Islet precursor cell (in vitro differentiated cells): ENCODE data around the gene ASPG.
A peak's percentile ranks its signal among the peaks of the same experiment; 100 is the strongest.

ENCODE experiments used
- DNase-seq: peaks from one replicate; pipeline ENCODE4 v3.0.0-alpha.2; 2018

The ASPG gene

DNA sequence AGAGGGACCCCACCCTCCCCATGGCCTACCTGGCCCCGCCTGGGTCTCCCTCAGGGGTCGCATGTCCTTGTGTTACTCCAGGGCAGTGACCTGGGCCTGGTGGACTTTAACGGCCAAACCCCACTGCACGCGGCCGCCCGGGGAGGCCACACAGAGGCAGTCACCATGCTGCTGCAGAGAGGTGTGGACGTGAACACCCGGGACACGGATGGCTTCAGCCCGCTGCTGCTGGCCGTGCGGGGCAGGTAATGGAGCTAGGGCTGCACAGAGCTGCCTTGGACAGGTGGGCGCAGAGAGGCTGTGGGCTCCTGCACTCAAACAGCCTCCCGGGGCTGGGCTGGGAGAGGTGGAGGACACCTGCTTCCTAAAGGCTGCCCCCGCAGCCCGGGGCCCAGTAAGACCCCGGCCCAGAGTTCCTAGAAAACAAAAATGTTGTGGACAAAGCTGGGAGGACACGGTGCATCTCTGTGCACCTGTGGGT is 21.6 kb downstream of the ASPG start:
- peak; percentile 55 for DNase-seq

DNA sequence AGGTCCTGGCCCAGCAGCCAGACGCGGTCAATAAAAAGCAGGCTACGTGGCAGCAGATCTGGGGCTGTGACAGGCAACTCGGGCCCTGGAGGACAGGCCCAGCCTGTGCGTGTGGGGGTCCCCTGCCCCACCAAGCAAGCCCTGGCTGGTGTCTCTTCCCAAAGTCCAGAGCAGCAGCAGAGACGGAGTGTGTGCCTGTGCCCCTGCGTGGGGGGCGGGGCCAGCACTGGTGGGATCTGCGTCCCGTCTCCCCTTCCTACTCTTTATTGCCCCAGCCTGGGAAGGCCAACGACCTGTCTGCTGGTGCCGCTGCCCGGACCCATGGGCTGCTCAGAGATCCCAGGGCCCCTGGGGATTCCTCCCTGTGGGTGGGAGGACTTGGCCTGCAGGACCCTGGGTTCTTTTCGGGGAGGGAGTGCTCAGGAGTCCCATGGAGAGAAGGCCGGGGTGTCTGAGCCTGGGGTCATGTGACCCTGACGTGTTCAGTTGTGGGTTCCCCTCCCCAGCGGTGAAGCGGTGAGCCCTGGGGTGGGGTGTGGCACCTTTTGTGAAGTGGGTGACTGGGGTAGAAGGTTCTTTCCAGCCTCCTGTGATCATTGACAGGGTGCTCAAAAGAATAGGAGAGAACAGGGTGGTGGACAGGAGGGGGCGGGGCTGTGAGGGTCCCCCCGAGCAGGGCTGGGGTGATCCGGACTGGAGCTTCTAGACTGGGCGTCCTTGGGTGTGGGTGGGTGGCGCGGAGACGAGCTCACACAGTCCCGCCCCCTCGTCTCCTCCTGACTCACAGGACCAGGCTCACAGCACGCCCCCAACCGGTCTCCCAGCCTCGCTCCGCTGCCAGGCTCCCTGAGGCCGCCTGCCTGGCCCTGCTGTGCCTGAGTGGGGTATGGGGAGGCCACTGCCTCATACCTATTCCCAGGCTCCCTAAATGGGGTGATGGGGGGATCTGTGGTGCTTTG is 22.4 kb downstream of the ASPG start:
- peak; percentile 83 for DNase-seq

DNA sequence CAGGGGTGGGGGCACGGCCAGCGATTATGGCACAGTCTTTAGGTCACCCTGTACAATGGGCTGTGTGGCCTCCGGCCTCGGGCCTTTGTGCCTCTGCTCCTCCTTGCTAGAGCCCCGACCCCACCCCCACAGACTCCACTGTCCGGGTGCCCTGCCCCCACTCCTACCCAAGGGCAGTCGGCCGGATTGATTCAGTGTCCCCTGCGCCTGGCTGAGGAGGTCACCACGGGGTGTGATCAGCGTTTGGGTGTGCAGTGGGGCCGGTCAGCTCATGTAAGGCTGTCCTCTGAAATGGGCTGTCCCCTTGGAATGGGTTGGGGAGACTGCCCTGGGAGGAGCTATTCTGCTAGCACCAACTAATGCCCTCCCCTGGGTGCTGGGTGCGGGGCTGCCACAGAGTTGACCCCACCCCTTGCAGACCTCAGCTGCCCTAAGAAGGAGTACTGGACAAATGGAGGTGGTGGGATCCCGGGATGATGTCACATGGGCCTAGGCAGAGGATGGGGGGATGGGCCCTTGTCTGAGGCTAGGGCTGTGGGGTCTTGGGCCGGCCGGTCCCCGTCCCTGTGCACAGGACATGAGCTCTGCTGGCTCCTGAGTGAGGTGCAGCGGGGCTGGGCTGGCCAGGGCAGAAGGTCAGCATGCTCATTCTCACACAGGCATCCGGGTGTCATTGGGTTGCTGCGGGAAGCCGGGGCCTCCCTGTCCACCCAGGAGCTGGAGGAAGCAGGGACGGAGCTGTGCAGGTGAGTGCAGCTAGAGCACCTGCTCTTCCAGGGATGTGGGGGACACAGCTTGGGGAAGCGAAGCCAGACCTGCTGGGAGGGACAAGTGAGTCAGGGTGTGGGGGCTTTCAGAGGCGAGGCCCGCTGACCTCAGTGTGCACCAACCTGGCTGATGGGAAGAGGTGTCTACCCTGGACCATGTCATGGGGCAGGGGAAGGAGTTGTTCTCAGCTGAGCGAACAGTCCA is 23.4 kb downstream of the ASPG start:
- DNase-seq, result peak; percentile 51

DNA sequence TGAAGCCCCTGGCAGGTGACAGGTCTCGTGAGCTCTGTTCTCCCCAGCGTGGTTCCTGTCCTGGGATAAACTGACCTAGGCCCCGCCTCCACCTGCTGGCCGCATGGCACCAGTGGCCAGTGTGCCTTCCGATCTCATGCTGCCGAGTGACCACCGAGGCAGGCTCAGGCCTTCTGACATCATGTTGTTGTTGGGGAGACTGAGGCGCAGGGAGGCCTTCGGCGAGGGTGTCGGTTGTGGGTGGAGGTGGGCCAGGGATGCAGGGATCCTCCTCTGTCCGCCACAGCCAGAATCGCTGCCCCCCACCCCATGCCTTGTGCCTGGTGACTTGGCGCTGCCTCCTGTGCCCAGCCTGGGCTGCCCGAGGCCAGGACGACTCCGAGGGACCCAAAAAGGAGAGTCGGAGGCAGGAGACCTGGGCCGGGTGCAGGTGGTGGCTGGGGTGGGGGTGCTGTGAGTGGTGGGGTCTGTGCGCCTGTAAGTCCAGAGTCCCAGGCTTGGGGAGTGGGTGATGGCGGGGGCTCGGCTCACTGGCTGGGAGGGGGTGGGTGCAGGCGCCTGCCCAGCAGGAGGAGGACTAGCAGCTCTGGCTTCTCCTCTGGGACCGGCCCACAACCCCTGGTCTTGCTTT is 24.3 kb downstream of the ASPG start:
- DNase-seq, result no peak

DNA sequence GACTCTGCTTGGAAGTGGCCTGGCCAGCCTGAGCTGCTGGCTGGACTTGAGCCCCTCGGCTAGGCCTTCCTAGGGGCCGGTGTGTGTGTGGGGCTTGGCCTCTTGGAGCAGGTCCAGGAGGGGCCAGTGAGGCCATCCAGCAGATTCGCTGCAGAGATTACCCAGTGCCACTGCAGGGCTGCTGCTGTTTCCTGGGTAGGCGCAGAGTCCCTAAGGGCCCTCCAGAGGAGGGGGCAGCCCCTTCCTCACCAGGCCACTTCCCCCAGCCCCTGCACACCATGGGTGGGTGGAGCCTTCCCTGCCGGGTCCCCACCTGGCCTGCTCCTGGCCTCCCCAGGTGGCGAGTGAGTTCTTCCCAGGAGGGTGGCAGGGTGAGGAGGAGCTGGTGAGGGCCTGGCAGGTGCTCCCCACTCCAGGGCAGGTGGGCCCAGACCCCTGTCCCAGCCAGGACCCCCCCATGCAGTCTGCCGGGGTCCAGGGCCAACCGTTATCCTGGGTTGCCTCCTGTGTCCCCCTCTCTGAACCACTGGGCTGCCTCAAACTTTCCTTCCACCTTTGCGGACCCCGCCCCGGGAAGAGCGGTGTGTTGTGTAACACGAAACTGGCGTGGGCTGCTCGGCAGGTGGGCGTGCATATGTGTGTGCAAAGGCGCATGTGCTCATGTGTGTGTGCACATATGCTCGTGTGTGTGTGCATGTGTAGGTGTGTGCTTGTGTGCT is 25.1 kb downstream of the ASPG start:
- DNase-seq, result no peak

DNA sequence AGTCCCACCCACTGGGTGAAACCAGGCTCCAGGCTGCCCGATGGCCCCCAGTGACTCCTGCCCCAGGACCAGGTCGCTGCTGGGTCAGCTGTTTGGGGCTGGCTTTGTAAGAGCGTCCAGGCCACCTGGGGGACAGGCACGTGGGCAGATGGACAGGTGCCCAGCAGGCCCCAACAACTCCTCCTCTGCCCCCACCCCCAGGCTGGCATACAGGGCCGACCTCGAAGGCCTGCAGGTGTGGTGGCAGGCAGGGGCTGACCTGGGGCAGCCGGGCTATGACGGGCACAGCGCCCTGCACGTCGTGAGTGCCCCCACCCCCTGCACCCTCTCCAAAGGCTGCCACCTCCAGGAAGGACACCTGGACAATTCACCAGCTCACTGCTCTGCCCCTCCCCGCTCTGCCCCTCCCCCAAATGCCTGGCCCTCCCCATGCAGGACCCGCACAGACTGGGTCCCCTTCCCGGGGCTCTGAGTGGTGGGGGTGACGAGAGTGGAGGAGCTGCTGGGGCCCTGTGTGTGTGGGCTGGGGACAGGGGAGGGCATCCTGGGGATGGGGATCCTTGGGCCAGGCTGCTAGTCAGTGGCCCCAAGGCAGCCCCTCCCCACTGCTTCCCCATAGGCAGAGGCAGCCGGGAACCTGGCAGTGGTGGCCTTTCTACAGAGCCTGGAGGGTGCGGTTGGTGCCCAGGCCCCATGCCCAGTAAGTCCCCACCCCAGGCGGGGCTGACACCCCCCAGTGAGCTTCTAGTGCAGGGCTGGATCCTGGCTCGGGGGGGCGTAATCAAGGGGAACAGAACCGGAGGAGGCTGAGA is 26.0 kb downstream of the ASPG start:
- no peak for DNase-seq

DNA sequence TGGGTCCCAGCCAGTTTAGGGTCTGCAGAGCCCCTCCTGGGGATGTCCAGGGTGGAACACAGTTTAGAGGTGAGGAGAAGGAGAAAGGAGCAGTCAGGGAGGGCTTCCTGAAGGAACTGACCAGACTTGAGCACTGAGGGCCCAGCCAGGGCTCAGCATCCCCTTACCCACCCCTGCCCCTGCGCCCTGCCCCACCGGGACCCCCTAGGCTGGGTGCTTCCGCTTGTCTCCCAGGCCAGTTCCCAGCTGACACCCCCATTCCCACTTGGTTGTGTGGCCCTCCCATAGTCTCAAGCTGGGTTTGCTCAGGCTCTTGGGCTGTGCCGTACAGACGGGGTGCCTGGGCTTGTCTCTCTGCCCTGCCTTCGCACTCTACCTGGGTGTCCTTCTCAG is 26.6 kb downstream of the ASPG start:
- no peak for DNase-seq

DNA sequence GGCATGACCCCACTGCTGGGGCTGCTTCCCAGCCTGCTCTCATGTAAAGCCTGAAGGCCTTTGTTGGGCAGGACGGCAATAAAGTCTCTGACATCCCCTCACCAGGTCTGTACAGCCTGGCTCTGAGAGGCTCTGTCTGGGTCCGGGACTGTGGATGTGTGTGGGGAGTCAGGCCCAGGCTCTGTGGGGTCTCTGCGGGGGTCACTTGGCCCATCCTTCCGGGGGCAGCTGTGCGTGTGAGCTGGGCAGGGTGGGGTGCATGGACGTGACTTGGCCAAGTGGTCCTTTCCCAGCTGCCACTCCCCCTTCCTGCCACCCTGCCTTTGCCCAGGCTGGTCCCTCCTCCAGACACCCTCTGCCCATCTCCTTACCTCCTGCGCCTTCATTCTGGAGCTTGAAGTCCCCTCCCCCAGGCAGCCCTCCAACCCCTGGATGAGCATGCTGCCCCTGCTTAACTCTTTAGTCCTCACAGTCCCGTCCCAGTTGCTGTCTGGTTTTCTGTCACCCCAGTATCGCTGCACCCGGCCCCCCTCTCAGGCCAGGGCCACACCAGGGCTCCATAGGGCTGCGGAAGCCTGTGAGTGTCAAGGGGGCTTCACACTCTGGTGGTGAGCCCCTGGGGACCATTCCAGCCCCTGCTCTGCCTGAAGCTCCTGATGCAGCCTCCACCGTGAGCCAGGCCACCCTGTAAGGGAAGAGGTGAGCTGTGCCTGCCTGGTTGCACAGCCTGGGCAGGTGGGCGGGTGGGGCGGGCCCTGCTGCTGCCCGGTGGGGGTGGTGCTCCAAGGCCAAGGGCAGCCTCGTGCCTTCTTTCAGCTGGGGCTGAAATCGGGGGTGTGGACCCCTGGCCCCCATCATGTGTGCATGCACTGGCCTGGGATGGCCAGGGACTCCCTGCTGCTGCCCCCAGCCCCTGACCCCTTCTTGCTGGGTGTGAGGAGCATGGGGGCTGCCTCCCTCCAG is 27.4 kb downstream of the ASPG start:
- peak; percentile 52 for DNase-seq

DNA sequence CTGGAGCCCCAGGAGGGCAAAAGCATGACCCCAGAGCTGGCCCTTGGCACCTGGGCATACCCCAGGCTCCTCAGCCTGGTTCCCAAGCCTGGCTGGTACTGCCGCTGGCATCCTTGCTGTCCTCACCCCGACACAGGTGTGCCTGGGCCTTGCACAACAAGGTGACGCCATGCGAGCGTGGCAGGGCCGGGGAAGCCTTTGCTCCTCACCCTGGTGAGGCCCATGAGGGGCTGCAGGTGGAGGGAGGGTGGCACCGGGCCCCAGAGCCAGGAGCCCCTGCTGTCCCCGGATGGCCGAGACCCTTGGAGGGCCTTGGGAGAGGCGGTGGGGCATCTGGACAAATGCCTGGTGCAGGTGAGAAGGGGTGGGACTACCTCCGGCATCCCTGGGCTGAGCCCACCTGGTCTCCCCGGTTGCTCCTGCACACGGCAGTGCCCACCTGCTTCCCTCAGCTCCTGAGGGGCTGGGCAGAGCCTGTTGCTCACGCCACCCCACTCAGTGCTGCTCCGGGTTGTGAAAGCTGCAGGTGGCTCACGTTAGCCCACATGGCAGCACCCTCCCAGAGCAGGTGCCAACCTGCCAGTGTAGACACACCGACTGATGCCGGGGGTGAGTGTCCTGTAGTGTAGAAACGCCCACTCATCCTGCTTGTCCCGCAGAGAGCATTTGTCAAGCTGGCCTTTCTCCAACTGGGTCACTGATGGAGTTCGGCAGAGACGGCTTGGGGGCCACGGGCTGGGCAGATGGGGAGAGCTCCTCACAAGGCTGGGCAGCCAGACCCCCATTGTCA is 28.3 kb downstream of the ASPG start:
- no peak for DNase-seq

DNA sequence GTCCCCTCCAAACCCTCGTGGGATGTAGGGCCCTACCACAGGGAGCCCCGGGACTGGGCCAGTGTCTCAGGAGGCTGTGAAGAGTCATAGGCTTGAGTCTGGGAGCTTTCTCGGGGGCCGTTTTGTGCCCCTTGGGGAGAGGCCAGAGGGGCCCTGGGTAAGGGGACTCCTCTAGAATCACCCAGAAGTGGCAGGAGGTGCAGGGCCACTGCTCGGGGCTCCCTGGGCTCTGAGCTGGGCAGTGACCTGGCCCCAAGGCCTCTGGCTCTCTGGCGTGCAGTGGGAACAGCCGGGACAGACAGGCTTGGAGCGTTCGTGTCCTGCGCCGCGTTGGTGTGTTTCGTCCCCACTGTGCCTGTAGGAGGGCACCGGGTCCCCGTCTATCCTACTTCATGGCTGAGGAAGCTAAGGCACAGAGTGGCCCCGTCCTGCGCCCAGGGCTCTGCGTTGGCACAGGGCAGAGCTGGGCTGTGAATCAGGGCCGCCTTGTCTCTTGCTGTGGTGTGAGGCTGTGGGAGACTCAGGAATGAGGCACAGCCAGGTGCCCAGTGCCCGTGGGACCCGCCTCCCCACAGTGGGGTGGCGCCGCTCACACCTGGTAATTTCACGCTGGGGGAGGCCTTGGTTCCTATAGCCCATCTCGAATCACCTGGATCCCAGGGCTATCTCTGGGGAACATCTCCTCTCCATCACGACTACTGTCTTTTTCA is 29.1 kb downstream of the ASPG start:
- peak; percentile 56 for DNase-seq

DNA sequence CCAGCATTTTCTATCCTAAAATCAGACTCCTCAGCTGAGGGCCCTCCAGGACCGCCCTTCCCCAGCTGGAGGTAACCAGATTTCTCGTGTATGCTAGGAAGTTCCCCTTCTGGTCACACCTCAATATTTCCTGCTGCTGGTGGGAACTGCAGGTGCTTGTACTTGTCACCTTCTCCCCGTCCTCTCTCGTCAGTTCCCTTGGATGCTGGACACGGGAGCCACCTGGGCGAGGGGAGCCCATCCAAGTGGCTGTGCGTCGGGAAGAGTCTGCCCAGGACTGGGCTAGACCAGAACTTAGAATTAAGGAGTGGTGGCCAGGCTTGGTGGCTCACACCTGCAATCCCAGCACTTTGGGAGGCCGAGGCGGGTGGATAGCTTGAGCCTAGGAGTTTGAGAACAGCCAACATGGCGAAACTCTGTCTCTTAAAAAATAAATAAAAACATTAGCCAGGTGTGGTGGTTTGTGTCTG is 29.7 kb downstream of the ASPG start:
- DNase-seq, result no peak

DNA sequence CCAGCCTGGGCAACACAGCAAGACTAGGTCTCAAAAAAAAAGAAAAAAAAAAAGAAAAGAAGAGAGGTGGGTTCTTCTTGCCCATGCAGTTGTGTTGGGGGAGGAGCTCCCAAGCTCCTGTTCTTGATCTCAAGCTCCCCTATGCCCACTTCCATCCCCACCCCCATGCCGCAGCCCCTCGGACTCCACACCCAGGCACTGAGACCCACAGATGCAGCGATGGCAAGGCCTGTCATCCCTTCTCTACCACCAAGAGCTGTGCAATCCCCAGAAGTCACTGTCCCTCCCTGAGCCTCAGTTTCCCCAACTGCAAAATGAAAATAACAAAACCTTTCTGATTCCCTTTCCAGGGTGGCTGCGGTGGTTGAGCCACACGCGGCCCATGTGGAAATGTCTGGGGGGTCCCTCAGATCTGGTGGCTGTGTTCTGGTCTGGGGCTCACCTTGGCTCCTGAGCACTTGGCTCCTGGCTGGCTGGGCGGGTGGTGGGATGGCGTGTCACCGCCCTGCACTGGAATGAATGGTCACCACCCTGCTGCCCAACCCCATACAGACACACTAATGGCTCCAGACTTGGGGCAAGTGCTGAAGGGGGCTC is 30.3 kb downstream of the ASPG start:
- no peak for DNase-seq

DNA sequence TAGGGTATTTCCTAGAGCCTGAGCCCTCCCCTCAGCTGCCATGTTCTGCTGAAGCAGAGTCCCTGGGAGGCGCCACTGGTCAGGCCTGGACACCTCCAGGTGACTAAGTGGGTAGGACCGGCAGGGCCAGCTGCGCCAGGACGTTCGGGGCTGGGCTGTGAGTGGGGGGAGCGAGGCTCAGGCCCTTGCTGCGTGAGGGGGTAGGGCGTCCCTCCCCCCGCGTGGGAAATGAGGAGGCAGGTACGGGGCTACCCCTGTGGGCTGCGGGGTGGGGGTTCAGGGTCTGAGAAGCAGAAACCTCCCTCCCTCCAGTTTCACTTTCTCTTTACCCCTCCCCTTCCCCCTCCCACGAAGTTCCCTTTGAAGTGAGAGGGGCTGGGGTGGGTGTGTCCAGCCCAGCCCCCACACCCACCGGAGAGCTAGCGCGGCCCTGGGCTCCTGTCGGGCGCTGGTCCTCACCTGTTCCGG is 30.8 kb downstream of the ASPG start:
- DNase-seq, result peak; percentile 77

DNA sequence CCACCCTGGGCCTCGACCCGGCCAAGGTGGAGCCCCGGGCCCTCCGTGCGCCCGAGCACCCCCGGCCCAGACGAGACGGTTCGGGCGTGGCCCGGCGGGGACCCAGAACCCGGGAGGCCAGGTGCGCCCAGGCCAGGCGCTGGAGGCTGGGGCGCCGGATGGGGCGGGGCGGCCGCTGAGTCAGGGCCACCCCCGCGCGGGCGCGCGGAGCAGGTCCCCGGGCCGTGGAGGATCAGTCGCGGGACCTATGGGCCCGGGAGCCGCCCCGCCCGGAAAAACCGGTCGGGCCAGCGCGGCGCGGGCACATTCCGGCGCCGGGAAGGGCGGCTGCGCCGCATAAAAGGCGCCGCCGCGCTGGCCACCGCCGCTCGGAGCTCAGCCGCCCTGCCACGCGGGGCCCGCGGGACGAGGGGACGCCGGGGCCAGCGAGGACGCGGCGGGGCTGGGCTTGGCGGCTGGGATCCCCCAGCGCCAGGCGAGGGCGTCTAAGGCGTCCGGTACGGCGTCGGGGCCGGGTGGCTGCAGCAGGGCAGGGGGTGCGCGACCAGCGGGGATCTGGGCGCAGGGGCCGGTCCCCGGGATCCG is 31.3 kb downstream of the ASPG start:
- DNase-seq, result peak; percentile 76

DNA sequence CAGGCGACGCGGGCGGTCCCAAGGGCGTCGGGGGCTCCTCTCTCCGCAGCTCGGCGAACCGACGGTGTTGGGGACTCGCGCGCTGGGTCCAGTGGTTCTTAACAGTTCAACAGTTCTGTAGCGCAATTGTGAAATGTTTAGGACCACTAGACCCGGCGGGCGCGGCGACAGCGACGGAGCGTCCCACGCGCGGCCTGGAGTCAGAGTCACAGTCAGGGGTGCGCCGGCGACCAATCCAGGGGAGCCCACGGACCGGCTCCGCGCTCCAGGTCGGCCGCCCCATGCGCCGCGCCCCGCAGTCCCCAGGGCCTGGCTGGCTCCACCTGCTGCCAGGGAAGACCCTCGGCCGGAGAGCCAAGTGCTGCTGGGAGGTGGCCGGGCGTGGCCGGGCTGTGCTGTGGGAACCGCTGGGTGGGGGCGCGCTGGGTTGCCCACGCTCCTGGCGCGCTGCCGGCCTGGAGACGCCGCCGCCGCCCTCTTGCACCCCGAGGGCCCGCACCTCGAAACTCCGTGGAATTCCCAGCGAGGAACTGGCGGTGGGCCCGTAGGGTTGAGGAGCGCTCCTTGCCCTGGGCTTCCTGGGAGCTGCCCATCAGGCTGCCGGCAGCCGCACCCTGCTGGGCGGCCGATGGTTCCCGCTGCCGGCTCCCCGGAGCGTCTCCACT is 32.0 kb downstream of the ASPG start:
- peak; percentile 59 for DNase-seq

DNA sequence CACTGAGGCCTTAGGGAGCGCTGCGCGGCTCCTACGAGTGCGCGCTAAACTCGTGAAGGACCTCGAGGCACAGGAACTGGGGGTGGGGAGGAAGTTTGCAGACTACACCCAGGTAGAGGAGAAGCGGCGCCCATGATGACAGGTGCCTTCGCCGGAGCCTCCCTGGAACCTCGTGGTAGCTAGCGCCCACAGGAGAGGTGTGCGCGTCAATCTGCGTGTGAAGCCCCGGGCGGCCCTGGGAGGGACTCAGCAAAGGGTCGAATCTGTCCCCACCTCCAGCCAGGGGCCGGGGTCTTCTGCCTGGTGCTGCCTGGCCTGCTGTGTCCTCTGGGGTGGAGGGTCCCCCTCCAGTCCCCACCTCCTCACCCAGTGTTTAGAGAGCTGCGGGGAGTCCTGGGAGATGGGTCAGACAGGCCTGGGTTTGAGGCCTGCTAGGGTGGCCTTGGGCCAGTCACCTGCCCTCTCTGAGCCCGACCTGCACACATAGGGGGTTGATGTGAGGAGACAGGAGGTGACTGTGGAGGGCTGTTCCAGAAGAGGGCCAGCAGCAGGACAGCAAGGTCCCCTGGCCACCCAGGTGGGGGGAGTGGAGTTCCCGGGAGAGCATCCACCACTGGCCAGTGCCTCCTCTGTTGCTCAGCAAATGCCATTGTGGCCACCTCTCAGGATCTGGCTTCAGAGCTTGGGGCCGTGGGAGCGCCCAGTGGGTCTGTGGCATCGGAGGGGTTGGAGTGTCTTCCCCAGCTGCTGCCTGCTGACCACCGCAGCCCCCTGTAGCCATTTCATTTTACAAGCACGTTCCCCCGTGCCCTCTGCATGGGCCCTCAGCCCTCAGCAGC is 32.7 kb downstream of the ASPG start:
- DNase-seq, result peak; percentile 48
